ENCODE results near the gene TGFB1I1.

GRCh38 chr16:31464781-31465260 is 7.1 kb upstream of the TGFB1I1 start:
- TF ChIP-seq GATA2 (IDR thresholded peaks at IDR 0.05; ENCODE audit: low read depth, low read length) (no peak), GATA3 (IDR thresholded peaks at IDR 0.05; ENCODE audit: low read depth, low read length) (no peak)
